H4 (cell line): ENCODE results near the gene SRSF2. TPM values are rescaled to one million over a fixed set of nuclear protein-coding genes. Genes with fewer than 3 reads are reported as not detected.
A peak's percentile ranks its signal among the peaks of the same experiment; 100 is the strongest.
"Not testable (repeated sequence)": the region's sequence is repeated elsewhere in the genome, so short reads cannot be mapped to it uniquely, and the experiment has no call there.

ENCODE experiments used
- DNase-seq: peaks from one replicate; pipeline ENCODE4 v3.0.0-alpha.2; 2015; ENCODE audit warnings: low spot score
- total RNA-seq: library from RNA; depleted of rRNA; stranded (reverse); fragments of >200 nt; shearing (Covaris generic); gene quantifications from 2 replicates; pipeline ENCODE4 v1.2.3, GENCODE V29; 2014; rRNA removed

SRSF2 gene, protein sequence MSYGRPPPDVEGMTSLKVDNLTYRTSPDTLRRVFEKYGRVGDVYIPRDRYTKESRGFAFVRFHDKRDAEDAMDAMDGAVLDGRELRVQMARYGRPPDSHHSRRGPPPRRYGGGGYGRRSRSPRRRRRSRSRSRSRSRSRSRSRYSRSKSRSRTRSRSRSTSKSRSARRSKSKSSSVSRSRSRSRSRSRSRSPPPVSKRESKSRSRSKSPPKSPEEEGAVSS
- 225 and 330 TPM in 2 replicates for total RNA-seq

DNA sequence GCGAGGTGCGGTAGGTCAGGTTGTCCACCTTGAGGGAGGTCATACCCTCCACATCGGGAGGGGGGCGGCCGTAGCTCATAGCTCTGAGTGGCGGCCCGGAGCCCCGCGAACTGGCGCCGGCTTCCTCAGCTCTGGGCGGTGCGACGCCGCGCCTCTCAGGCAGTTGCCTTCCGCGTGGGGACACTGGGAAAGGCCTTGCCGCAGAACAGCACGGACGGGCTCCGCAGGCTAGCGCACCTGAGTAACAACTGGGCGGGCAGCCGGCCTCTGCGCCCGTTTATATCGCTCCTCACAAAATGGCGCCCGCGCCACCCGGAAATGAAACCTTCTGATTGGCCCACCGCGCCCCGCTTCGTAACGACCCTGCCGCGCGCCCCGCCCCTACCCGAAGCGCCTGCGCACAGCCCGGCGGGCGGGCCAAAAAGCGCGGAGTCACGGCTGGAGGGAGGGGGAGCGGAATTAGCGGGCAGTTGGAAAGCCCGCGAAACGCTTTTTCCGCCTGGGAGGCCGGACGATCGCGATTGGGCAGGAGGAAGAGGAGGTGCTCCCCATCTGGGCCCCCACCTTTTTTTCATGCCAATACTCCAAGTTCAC is at the start of gene SRSF2:
Gene SRSF2 (minus strand): TSS at position 250 of the 594 bp plus-strand sequence. CDS start 171 bp downstream, at position 79.
- DNase-seq: peak; percentile 98

DNA sequence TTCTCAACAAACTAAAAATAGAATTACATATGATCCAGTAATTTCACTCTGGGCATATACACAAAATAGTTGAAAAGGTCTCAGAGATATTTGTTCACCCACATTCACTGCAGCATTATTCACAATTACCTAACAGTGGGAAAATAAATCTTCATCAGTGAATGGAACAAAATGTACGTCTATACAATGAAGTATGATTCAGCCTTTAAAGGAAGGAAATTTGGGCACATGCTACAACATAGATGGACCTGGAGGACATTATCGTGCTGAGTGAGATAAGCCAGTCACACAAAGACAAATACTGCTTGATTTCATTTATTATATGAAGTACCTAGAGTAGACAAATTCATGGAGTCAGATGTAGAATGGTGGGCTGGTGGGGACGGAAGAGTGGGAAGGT is 47.8 kb upstream of the SRSF2 start:
- DNase-seq: no peak

DNA sequence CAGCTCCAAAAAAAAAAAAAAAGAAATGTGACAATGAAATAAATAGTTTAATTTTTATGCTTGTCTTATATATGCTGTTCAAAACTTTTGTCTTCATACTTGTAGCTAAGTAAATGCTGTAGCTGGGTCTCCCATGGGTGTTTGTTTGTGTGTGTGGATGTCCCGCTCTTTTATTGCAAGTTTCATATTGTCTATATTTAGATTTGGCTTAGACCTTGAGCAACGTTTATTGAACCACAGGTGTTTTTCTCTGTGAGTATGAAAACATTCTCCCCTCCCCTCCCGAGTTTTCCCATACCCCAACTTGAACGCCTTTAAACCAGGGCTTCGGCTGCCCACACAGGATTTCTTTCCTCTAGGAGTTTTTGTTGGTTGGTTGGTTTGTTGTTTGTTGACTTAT is 46.0 kb upstream of the SRSF2 start:
- no peak for DNase-seq

DNA sequence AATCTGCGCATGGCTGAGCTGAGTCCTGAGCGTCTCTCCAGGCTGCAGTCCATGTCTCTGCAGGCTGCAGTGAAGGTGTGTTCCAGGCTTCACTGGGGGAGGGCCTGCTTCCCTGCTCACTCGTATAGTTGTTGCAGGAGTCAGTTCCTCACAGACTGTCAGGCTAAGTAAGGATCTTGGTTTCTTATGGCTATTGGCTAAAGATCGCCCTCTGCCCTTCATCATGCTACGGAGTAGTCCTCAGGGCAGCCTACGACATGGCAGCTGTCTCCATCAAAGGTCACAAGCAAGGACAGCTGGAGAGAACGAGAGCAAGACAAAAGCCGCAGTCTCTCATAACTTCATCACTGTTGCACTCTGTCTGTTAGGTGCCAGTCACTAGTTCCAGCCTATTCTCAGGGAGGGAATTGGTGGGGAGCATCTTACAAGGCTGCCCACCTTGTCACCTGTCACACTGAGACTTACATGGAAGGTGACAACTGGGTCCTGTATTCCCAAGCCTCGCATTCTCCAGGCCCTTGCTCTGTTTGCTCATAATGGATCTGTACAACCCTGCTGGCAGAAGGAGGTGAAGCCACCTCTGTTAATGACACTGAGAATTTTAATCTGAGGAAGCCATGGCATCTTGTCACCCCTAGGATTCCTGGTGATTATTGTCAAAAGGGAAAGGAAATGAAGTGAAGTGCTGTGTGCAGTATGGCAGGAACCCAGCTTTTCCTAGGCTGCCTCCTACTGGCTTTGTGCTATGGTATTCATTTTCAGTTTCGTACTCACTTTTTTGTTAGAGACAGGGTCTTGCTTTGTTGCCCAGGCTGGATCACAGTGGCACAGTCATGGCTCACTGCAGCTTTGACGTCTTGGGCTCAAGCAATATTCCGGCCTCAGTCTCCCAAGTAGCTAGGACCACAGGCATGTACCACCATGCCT is 44.2 kb upstream of the SRSF2 start:
- DNase-seq: no peak

DNA sequence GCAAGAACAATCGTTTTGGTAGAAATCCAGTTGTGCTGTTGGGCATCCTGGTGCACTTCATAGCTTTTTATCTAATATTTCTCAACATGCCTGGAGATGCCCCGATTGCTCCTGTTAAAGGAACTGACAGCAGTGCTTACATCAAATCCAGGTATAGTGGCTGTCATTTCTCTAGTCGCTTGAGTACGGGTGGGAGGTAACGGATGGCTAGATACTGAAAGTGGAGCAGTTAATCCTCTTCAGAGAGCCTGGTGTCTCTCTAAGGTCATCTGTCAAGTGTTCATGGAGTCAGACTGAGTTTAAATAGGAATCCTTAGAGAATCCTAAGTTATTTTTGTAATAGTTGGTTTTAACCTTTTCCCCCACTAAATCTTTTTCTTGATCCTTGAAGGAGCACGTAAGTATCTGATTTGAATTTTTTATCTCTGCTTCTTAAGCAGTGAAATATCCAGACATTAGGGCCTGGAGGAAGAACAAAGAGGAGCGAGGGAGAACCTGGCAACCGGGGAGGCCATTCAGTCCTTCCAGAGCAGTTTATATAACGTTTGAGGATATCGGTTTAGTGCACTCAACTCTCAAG is 38.0 kb upstream of the SRSF2 start:
- DNase-seq: no peak

DNA sequence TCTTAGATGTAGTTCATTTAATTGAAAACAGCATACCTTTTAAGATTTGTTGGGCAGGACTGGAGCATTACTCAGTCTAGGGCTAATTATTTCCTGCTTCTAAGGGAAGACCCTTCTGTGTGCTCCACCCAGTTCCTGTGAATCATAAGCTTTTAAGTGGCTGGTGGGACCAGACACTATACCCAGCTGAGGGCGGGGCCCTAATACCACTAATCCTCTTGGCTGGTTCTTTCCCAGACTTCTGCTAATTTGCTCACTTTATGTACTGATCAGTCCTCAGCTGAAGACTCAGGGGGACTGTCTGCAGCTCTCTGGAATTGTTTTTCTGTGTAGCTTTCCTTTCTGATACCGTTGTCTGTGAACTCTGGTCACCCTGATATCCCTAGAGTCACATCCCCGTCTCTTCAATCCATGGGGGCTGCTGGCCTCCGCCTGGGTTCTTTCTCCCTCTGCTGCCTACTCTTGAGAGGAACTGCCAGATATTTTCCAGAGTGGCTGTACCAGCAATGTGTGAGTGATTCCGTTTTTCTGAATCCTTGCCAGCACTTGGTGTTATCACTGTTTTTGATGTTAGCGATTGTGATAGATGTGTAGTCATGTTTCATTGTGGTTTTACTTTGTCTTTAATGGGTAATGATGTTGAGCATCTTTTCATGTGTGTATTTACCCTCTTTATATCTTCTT is 35.9 kb upstream of the SRSF2 start:
- DNase-seq: peak; percentile 89

DNA sequence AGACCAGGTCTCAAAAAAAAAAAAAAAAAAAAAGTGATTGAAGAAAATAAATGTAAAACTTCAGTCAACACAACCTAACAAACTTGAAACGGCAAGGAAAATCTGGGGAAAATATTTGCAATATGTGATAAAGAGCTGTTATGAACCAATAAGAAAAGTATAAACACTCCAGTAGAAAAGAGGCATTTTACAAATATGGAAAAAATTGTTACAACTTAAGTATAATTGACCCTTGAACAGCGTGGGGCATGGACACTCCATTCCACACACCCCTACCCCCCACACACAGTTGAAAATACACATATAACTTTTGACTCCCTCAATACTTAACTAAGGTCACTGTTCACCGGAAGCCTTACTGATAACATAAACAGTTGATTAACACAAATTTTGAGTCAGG is 21.4 kb upstream of the SRSF2 start:
- no peak for DNase-seq

DNA sequence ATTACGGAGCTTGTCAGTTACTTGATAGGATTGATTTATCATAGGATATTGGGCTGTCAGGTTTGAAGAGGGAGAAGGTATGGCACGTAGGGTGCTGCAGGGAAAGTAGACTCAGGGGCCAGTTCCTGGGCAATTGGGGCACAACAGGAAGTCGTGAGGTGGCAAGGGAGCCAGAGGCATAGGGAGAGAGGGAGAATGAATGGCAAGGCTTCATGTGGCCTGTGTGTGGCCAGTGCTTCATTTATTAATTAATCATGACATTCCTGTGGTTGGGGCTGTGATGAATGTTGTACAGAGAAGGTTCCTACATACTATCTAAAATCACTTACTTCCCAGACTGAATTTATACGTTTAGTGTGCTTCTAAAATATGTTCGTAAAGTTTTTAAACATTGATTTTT is 20.1 kb upstream of the SRSF2 start:
- no peak for DNase-seq

DNA sequence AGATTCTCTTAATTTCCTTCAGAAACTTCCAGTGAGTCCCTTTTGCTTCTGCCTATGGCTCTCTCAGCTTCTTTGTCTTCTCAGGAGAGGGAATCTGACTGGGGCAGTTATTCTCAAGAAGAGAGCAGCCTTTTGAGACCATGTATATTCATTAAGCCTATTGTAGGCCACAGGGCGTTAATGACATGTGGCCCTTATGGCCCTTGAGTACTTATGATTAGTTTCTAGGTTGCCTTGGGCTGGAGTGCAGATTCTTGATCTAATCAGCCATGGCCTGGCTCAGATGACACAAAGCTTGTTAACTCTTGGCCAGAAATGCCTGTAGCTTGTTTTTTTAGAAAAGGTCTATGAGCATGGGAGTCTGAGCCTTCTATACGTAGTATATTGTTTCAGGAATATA is 18.2 kb upstream of the SRSF2 start:
- no peak for DNase-seq

DNA sequence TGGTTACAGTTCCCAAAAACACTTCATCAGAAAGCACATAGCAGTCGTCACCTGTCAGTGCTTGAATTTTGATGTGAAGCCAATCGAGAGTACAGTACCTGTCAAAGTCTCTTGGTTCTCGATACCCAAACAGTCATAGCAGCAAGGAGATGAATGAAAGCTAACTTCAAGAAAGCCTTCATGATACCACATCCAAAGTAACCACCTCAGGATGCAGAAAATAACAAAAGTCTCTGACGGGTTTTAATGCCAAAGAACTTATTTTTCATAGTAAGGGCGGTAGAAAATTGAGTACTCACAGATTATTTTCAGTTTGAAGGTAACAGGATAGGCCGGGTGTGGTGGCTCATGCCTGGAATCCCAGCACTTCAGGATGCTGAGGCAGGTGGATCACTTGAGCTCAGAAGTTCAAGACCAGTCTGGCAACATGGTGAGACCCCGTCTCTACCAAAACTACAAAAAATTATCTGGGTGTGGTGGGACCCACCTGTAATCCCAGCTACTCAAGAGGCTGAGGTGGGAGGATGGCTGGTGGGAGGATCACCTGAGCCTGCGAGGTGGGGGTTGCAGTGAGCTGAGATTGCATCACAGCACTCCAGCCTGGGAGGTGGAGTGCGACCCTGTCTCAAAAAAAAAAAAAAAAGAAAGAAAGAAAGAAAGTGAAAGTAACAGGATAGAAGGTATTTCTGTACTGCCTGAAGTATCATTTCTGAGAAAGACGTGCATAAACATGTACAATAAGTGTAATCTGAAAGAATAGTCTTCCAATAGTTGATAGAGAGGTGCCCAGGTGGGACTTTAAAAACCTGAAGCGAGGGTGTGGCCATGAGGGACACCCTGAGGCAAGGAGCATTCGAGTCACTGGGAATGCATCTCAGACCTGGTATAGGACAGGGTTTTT is 16.2 kb upstream of the SRSF2 start:
- DNase-seq: no peak

DNA sequence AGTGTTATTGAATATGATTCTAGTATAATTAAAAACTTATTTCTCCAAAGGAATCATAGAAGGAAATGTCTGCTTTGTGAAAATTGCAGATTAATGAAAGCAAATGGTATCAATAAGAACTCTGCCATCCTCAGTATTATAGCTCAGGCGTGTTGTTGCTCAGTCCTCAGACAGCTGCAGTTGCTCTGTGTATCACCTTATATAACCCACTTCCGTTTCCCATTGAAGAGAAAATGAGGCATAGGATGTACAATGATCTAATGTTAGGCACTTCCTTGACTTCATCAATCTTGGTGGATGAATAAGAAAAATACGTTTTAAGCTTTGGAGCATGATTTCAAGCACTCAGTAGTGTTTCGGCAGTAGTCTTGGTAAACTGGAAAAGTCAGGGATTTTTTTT is 14.9 kb upstream of the SRSF2 start:
- no peak for DNase-seq

DNA sequence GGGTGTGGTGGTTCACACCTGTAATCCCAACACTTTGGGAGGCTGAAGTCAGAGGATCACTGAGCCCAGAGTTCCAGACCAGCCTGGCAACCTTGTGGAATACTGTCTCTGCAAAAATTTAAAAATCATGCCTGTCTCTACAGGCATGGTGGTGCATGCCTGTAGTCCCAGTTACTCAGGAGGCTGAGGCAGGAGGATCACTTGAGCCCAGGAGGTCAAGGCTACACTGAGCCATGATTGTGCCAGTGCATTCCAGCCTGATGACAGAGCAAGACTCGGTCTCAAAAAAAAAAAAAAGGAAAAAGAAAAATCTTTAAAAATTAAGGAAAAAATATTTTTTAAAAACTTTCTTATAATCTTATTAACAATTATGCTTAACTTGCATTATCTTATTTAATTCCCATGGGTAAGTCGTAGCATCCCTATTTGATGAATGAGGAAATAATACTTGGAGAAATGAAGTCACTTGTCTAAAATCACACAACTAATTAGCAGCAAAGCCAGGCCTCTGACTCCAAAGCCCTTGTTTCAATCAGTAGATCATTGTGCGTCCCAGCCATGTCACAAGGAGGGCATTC is 14.4 kb upstream of the SRSF2 start:
- no peak for DNase-seq

DNA sequence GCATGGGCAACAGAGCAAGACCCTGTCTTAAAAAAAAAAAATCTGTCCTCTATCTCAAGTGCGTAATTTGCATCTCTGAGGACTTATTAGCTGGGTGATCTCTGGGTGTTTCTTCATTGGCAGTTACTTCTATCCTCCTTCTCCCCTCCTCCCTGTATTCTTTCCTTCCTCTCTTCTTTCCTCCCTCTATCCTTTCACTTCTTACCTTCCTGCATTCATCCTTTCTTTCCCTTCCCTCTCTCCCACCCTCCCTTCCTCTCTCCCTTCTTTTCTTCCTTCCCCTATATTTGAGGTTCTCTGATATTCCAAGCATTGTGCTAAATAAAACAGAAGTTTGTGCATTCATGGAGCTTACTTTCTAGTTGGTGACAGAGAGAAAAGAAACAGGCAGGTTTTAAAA is 11.5 kb upstream of the SRSF2 start:
- DNase-seq: no peak

DNA sequence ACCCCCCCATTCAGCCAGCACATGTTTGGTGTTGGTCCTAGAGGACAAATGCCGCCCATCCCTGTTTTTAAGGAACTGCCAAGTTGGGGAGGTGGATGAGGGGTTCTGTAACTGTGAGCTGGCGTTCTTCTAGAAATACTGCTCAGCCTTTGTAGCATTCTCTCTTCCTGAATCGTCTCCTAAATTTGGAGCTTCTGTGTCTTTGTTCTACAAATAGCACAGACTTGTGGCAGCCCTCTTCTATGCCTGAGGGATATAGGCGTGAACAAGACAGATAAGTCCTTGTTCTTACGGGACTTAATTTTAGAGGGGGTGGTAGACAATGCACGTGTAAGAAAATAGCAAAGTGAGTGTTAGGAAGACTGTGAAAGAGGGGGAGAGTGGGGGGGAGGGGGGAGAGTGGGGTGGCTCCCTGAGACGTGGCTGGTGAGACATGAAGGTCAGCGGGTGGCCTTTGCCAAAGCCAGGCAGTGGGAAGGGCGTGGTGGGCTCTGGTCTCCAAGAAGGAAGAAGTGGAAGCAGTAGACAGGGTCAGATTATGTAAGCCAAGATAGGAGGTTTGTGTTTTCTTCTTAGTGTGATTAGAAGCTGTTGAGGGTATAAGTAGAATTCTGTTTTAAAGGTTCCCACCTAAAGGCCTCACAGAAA is 10.7 kb upstream of the SRSF2 start:
- DNase-seq: no peak

DNA sequence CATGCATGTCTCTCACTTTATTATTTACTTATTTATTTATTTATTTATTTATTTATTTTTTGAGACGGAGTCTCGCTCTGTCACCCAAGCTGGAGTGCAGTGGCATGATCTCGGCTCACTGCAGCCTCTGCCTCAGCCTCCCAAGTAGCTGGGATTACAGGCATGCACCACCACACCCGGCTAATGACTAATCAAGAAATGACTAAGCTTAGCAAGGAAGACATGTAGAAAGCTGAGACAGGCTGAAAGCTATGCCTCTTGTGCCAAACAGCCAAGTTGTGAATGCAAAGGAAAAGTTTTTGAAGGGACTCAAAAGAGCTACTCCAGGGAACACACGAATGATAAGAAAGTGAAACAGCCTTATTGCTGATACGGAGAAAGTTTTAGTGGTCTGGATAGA is 8.7 kb upstream of the SRSF2 start:
- DNase-seq: not testable (repeated sequence)

DNA sequence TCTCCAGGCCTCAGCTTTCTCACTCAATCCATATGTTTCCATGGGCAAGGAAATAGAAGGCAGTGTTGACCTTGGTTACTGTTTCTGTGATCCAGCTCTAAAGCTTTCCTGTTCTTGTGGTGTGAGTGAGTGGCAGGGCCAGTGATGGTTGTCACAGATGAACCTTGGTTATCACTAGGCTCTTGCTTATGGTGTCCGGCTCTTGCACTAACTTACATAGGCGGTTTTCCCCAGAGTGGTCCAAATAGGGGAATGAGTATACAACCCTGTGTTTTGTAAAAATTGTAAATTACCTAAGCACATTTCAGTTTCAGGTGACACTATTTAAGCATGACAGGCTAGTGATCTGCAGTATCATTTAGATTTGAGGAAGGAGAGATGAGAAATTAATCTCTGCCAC is 7.6 kb upstream of the SRSF2 start:
- DNase-seq: no peak

DNA sequence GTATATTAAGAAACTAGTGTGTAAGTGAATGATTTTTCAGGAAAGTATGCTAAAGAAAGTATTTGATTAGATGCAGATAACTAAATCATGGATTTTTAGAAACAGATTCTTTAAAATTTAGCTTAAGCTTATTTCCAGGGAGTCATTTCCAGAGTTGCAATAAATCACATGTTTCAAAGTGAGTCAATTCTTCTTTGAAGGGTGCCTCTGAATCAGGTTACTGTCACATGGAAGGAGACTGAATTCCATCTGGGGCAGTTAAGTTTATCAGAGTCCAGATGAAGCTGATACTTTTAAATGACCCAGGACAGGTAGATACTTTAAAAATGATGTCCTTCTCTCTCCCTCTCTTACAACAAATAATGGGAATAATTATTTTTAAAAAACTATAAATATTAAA is 5.8 kb upstream of the SRSF2 start:
- DNase-seq: no peak

DNA sequence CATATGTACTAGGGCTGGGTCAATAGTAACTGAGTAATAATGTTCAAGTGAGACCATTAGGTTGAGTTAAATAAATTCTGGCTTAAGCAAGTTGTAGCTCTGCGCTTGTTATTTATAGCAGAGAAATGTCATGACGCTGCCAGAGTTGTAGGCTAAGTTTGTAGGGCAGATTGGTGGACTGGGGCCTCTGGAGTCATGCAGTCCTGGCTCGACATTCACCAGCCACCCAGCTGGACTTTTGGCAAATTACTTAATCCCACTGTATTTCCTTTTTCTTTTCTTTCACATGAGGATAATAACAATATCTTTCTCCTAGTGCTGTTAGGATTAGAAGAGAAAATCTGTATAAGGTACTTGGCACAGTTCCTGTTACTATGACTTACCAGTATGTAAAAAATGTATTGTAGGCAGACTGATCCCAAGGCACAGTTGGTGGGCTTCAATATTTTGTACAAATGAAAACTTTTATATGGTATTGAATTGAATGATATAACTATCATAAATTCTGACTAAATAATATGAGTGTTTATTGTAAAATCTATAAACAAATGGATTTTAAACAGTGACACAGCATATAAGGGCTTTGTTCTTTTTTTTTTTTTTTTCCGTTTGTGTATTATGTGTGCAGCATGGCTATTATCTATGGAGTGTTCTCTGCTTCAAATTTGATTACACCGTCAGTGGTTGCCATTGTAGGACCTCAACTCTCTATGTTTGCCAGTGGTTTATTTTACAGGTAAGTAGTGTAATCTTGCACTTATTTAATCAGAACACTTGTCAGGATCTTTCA is 3.4 kb upstream of the SRSF2 start:
- no peak for DNase-seq

DNA sequence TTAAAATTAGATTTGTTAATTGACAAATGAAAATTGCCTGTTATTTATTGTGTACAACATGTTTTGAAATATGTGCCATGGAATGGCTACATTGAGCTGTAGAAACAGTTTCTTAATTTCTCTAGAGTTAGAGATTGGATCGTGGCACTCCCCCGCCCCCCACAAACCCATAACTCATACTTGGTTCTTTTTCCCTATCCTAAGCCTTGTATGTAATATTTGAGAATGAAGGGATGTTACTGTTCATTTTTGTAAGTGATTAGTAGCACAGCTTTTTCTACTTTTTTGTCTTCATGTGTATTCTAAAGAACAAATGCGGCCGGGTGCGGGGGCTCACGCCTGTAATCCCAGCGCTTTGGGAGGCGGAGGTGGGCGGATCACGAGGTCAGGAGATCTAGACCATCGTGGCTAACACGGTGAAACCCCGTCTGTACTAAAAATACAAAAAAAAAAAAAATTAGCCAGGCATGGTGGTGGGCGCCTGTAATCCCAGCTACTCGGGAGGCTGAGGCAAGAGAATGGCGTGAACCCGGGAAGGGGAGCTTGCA is 2.5 kb upstream of the SRSF2 start:
- DNase-seq: not testable (repeated sequence)
